GM12891 (cell line): Measurements from ENCODE around the gene PPP2R3B.

ENCODE experiments used
- PAX5 ChIP-seq: IDR thresholded peaks from 2 replicates; pipeline ENCODE4 v1.6.1; 2011; ENCODE audit warnings: low read length, moderate library complexity, mild to moderate bottlenecking; ENCODE audit not compliant: insufficient read depth, severe bottlenecking
- POLR2A ChIP-seq: IDR thresholded peaks from 2 replicates; pipeline ENCODE4 v1.6.1; 2011; ENCODE audit warnings: low read depth, low read length, control low read depth
- POLR2AphosphoS5 ChIP-seq: IDR thresholded peaks from 2 replicates; pipeline ENCODE4 v1.6.1; 2011; ENCODE audit warnings: low read depth, low read length, control low read depth
- POU2F2 ChIP-seq: IDR thresholded peaks from 2 replicates; pipeline ENCODE4 v1.6.1; 2011; ENCODE audit warnings: low read depth, mild to moderate bottlenecking, control low read depth, low read length, moderate library complexity
- TAF1 ChIP-seq: IDR thresholded peaks from 2 replicates; pipeline ENCODE4 v1.6.1; 2011; ENCODE audit warnings: low read depth, low read length, control low read depth

GRCh38 chrX:302975-303374 lies 83.7 kb downstream of the PPP2R3B start:
- TF ChIP-seq POLR2AphosphoS5 (no peak), POLR2A (no peak), TAF1 (no peak), POU2F2 (no peak), PAX5 (no peak)
